BLaER1 (cell line): Measurements from ENCODE around the gene CORIN.

Experiments used
- H3K27ac ChIP-seq: shearing (Covaris generic); formaldehyde crosslinking; 2 replicates; pipeline ENCODE4 v1.8.1; 2022
- H3K27me3 ChIP-seq: shearing (Covaris generic); formaldehyde crosslinking; 2 replicates; pipeline ENCODE4 v1.8.1; 2022
- H3K36me3 ChIP-seq: shearing (Covaris generic); formaldehyde crosslinking; 2 replicates; pipeline ENCODE4 v1.8.1; 2022
- H3K4me1 ChIP-seq: shearing (Covaris generic); formaldehyde crosslinking; 2 replicates; pipeline ENCODE4 v1.8.1; 2022
- H3K4me2 ChIP-seq: shearing (Covaris generic); formaldehyde crosslinking; 2 replicates; pipeline ENCODE4 v1.8.1; 2022
- H3K4me3 ChIP-seq: shearing (Covaris generic); formaldehyde crosslinking; 2 replicates; pipeline ENCODE4 v1.8.1; 2022
- H3K9ac ChIP-seq: shearing (Covaris generic); formaldehyde crosslinking; 2 replicates; pipeline ENCODE4 v1.8.1; 2022
- H3K9me3 ChIP-seq: shearing (Covaris generic); formaldehyde crosslinking; 2 replicates; pipeline ENCODE4 v1.8.1; 2022
- H4K20me1 ChIP-seq: shearing (Covaris generic); formaldehyde crosslinking; 2 replicates; pipeline ENCODE4 v1.8.1; 2022
- Cebpa-rat ChIP-seq: shearing (Covaris generic); IDR thresholded peaks from 2 replicates; pipeline ENCODE4 v1.8.1; 2022

CORIN gene

DNA sequence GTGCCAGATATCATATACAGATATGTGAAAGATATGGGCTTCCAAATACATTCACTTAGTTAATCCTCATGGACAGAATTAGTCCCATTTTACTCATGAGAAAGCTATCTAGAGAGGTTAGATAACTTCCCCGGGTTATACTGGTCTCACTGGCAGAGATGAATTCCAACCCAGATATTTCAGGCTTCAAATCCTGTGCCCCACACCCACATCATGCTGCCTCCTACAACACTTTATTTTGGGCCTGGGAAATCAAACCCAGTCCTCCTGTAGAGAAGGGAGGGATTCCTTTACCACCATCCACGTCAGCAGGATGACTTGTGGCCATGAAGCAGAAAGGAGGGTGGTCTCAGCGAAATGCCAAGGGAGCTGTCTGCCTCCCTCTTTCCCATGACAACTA, 239.0 kb downstream of the CORIN start:
- H3K4me3 ChIP-seq = no peak overlapping the region
- H4K20me1 ChIP-seq = no peaks in the 10 kb centered on the region
- 0 out of 2 replicates have a peak, but pooled peaks cover 3% of the 10 kb centered on the region for H3K9me3 ChIP-seq
- H3K36me3 ChIP-seq = no peaks in the 10 kb centered on the region
- H3K4me2 ChIP-seq = no peak overlapping the region
- no peak for TF ChIP-seq Cebpa-rat
- no peaks in the 10 kb centered on the region for H3K27me3 ChIP-seq
- H3K27ac ChIP-seq = no peak overlapping the region
- no peaks in the 10 kb centered on the region for H3K4me1 ChIP-seq
- H3K9ac ChIP-seq = no peak overlapping the region

DNA sequence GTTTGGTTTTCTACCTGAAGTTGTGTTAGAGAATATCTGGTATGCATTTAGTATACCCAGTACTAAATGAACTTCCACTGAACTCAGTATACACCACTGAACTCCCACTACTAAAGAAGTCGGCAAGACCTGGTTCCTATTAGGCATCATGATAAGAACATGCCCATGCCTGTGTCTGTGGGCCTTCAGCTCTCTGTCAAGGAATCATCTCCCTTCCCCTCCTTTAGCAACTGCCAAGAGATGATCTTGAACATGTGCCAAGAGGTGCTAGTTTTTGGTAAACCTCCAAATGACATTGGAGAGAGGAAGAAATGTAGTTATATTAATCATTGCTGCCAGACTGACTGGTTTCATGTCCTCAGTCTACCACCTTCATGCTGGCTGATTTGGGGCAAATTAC, 239.5 kb downstream of the CORIN start:
- Histone ChIP-seq H4K20me1 (no peaks in the 10 kb centered on the region), H3K4me3 (no peak overlapping the region), H3K4me2 (no peak overlapping the region), H3K27ac (no peak overlapping the region), H3K9ac (no peak overlapping the region), H3K27me3 (no peaks in the 10 kb centered on the region), H3K4me1 (no peaks in the 10 kb centered on the region), H3K9me3 (0 out of 2 replicates have a peak, but pooled peaks cover 2% of the 10 kb centered on the region), H3K36me3 (no peaks in the 10 kb centered on the region)
- no peak for TF ChIP-seq Cebpa-rat

- no peak overlapping the region for H3K27ac ChIP-seq
- no peak overlapping the region for H3K4me2 ChIP-seq
- no peaks in the 10 kb centered on the region for H3K9me3 ChIP-seq
- no peaks in the 10 kb centered on the region for H4K20me1 ChIP-seq
- H3K27me3 ChIP-seq = no peaks in the 10 kb centered on the region
- H3K9ac ChIP-seq = no peak overlapping the region
- no peaks in the 10 kb centered on the region for H3K36me3 ChIP-seq
- H3K4me3 ChIP-seq = no peak overlapping the region
- no peaks in the 10 kb centered on the region for H3K4me1 ChIP-seq
- no peak for TF ChIP-seq Cebpa-rat
Measured at GRCh38 chr4:47597696-47598095, 240.2 kb downstream of the CORIN start.

DNA sequence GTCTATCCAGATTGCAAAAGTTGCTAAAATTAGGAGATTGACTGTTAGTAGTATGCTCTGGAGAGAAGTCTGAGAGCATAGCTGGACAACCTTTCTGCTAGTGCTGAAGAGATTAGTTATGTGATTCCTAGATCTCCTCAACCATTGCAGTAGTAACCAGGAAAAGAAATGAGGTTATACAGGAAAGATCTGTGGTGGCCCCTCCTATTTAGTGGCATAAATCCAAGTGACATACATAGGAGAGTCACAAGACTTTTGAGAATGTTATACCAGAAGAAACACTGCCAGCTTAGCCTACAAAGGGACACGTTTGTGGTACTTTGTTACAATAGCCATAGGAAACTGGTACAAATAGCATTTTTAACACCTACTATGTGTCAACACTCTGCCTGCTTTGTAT, 247.5 kb downstream of the CORIN start:
- Histone ChIP-seq H4K20me1 (no peaks in the 10 kb centered on the region), H3K9ac (no peak overlapping the region), H3K9me3 (peaks cover 20% of the 10 kb centered on the region), H3K4me2 (no peak overlapping the region), H3K36me3 (peaks cover 17% of the 10 kb centered on the region; the same call in 1 of the 2 replicates), H3K27me3 (no peaks in the 10 kb centered on the region), H3K27ac (no peak overlapping the region), H3K4me3 (no peak overlapping the region), H3K4me1 (no peaks in the 10 kb centered on the region)
- TF ChIP-seq Cebpa-rat = no peak

GRCh38 chr4:47579235-47579634, 258.6 kb downstream of the CORIN start:
- Histone ChIP-seq H3K36me3 (peaks cover 6% of the 10 kb centered on the region), H3K4me3 (no peak overlapping the region), H3K4me1 (no peaks in the 10 kb centered on the region), H3K4me2 (no peak overlapping the region), H4K20me1 (no peaks in the 10 kb centered on the region), H3K9ac (no peak overlapping the region), H3K27ac (no peak overlapping the region), H3K9me3 (no peaks in the 10 kb centered on the region), H3K27me3 (no peaks in the 10 kb centered on the region)
- TF ChIP-seq Cebpa-rat = no peak

GRCh38 chr4:47577779-47578553, 259.9 kb downstream of the CORIN start:
- Histone ChIP-seq H3K4me1 (no peaks in the 10 kb centered on the region), H3K27ac (no peak overlapping the region), H3K36me3 (peaks cover 6% of the 10 kb centered on the region), H3K9ac (no peak overlapping the region), H3K4me2 (no peak overlapping the region), H3K9me3 (no peaks in the 10 kb centered on the region), H3K27me3 (no peaks in the 10 kb centered on the region), H3K4me3 (no peak overlapping the region), H4K20me1 (no peaks in the 10 kb centered on the region)
- no peak for TF ChIP-seq Cebpa-rat

DNA sequence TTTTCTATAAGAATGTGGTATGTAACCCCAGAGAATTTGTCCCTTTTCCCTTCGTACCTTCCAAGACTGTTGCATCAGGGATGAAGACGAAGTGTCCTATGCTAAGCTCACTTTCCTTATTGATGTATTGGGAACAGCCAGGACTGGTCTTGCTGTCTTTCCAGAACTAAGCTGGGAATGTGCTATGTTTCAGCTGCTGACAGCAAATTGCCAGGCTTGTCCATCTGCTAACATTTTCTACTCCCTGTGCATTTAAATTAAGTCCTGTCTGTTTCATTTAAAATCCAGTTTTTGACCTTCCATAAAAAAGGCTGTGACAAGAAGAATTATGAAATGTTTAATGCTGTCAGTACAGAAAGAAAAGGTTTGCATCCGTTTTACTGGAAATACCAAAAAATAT, 264.9 kb downstream of the CORIN start:
- no peak for TF ChIP-seq Cebpa-rat
- Histone ChIP-seq H3K4me1 (no peaks in the 10 kb centered on the region), H3K4me2 (no peak overlapping the region), H3K9me3 (no peaks in the 10 kb centered on the region), H3K36me3 (no peaks in the 10 kb centered on the region), H4K20me1 (no peaks in the 10 kb centered on the region), H3K4me3 (no peak overlapping the region), H3K27me3 (no peaks in the 10 kb centered on the region), H3K27ac (no peak overlapping the region), H3K9ac (no peak overlapping the region)

DNA sequence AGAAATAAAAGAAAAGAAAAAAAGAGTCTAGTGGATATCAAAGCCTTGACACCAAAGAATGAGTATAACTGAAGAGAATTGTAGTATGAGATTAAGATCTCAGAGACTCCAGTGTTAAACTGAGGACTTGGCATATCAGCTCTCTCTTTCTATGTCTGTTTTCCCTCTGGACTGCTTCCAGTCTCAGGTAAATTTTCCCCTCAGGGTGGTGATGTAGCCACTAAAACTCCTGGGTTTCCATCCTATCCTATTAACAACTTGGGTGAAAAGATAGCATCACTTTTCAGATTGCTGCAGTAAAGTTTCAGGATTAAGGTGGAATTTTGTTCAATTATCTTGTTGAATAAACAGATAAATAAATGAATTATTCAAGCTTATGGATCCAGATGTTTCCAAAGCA, 267.1 kb downstream of the CORIN start:
- no peaks in the 10 kb centered on the region for H3K9me3 ChIP-seq
- no peaks in the 10 kb centered on the region for H3K36me3 ChIP-seq
- no peak overlapping the region for H3K27ac ChIP-seq
- no peaks in the 10 kb centered on the region for H3K4me1 ChIP-seq
- no peak overlapping the region for H3K9ac ChIP-seq
- H4K20me1 ChIP-seq = no peaks in the 10 kb centered on the region
- no peak overlapping the region for H3K4me3 ChIP-seq
- TF ChIP-seq Cebpa-rat = no peak
- H3K27me3 ChIP-seq = no peaks in the 10 kb centered on the region
- H3K4me2 ChIP-seq = no peak overlapping the region

- Histone ChIP-seq H3K36me3 (no peaks in the 10 kb centered on the region), H3K9ac (no peak overlapping the region), H3K4me1 (peaks cover 5% of the 10 kb centered on the region; the same call in 1 of the 2 replicates), H3K4me3 (no peak overlapping the region), H3K27me3 (no peaks in the 10 kb centered on the region), H3K27ac (no peak overlapping the region), H3K4me2 (no peak overlapping the region), H3K9me3 (no peaks in the 10 kb centered on the region), H4K20me1 (no peaks in the 10 kb centered on the region)
- no peak for TF ChIP-seq Cebpa-rat
Measured at GRCh38 chr4:47567511-47567910, 270.4 kb downstream of the CORIN start.

GRCh38 chr4:47566969-47567368, 270.9 kb downstream of the CORIN start:
- H3K36me3 ChIP-seq = no peaks in the 10 kb centered on the region

More at GRCh38 chr4:47566969-47567368, 270.9 kb downstream of the CORIN start:
- Histone ChIP-seq H3K4me2 (no peak overlapping the region), H3K27me3 (no peaks in the 10 kb centered on the region), H3K4me1 (peaks cover 5% of the 10 kb centered on the region; the same call in 1 of the 2 replicates), H4K20me1 (no peaks in the 10 kb centered on the region), H3K9me3 (no peaks in the 10 kb centered on the region), H3K27ac (no peak overlapping the region), H3K4me3 (no peak overlapping the region), H3K9ac (no peak overlapping the region)
- no peak for TF ChIP-seq Cebpa-rat
